T-helper 1 cell treated with Interleukin-12 subunit alpha and Interleukin-12 subunit beta and Interleukin-4 antibody, amounts not matched to agents 30 ng/mL and 1 ng/mL, for 36 hours (primary cell): ENCODE measurements around the gene HOXB1. TPM values are rescaled to one million over a fixed set of nuclear protein-coding genes. Genes with fewer than 3 reads are reported as not detected.

Experiments
- intact Hi-C: fragments of 100-400 bp; cut with micrococcal nuclease; formaldehyde crosslinking; loops from one replicate; pipeline ENCODE4 v1.15.1; 2024
- total RNA-seq: library from RNA; stranded (reverse); gene quantifications from 2 replicates; pipeline ENCODE4 v1.2.3, GENCODE V29; 2022

The HOXB1 gene
- total RNA-seq, 1 donor from 2014 or later: not detected

DNA sequence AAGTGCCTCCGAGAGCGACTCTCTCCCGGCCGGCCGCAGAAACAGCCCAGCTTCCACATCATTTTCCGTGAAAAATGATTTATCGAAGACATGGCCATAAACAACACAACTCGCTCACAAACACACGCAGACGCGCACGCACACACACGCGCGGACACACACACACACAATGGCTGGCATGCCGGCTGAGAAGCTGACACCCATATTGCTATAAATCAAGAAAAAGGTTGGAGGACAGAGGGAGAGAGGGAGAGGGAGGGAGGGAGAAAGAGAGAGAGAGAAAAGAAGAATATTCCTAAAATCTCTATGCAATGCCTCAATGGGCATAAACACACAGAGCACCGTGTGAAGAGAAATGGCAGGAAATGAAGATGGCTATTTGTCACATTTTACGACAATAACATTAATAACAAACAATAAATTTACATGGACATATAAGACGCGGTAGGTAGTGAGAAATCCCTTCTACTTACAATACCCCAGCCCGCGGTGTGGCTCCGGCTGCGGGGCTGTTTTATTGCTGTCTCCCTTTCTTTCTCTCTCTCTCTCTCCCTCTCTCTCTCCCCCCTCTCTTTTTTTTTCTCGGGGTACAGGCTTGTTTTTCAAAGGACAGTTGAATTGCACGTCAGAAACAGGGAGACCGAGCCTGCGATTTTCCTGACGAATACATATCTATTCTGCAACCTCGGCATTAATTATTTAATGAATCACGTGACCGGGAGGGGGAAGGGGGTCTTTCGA lies 37.9 kb upstream of the HOXB1 start:
- intact Hi-C loops: no loop called here

- intact Hi-C loops: no loop called here
Observed at GRCh38 chr17:48567646-48568354, 37.0 kb upstream of the HOXB1 start.

DNA sequence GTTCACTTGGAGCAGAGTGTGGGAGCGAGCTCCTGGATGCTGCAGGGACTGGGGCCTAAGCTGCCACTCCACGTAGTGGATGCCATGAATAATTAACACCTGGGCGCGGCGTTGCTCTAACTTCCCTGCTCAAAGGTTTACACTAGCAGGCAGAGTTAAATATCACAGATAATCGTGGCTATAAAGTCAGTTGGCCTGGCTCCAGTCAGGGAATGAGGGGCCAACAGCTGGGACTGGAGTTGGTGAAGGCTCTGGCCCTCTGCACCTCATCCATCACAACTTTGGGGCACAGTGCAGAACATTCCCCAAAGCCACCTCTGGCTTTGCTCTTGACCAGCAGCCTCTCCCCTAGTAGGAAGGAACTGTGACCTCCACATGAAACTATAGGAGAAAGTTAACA lies 36.4 kb upstream of the HOXB1 start:
- intact Hi-C loops: no loop called here

GRCh38 chr17:48566717-48567116 lies 35.9 kb upstream of the HOXB1 start:
- intact Hi-C loops: no loop called here

DNA sequence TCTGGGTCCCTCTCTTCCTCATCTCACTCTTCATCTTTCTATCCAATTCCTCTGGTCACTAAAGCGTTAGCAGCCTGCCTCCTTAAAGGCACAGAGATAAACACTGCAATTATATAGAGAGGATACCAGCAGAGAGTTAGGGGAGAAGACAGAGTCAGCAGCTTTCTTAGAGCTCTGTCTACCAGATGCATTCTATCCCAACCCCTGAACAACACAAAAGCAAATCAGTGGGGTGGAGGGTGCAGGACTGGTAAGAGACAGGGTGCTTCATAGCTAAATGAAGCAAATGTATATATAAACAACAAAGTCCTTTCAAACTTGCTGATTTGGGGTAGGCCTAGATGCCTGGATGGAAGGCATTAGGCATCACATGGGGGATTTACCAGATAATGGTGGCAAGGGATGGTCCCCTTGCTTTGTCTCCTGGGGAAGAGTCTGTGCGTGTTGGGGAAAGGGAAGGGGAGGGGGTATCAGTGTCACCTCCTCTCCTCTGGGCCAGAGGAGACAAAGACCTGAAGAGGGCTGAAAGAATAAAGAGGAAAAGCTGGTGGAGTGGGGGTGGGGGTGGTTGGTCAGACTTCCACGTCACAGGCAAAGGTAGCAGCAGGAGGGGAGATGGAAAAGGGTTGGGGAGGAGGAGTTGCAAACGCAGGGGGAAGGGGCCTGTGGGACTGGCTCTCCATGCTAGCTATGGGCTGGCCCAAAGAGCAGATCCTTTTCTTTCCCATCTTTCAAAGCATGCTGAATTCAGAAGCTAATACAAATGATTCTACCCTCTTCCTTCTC lies 35.3 kb upstream of the HOXB1 start:
- intact Hi-C loops: no loop called here

GRCh38 chr17:48565022-48565554 lies 34.3 kb upstream of the HOXB1 start:
- intact Hi-C loops: no loop called here

DNA sequence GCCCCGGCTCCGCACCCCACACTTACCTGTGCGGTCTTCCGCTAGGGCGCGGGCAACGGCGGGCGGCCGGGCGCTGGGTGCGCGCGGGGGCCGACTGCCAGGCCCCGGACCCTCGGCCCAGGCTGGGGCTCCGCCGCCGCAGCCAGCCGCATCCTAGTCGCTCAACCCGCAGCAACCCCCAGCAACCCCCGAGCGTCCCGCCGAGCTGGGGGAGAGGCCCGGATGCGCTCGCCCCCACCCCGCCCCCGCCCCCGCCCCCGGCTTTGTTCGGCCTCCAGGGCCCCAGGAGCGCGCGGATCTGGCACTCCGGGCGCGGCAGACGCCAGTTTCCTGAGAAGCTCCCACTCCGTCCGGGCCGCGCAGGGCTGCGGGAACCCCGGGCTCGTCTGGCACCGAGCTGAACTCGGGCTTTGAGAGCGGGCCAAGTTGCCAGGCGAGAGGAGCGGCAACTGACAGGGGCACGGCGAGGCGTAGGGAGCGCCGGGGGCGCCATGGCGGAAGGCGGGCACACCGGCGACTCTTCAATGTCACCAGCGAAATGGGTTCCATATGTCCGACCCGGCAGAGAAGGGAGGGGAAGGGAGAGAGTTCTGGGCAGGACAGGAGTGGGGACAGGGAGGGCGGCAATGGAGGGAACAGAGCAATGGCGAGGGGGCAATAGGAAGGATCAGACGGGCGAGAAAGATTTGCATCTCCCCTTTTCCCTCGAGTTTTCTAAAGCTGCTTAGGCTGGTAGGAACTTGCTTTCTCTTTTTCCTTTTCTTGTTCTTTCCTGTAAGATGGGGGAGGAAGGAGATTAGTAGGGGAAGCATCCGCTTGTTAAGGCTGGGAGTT lies 33.6 kb upstream of the HOXB1 start:
- intact Hi-C loops: no loop called here

DNA sequence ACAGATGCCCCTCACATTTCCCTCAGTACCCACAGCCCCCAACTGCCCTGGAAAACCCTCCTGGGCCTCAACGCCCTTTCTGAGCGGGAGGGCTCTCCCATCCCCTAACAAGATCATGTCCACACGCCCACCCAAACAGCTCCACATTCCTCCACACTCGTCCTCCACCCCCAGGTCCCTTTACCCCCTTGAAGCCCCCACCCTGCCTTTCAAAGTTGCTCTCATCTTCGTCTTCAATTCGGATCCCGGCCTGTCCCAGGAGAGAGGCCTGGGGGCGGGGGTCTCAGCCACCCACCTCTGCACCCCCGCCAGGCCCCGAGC lies 33.0 kb upstream of the HOXB1 start:
- intact Hi-C loops: no loop called here

GRCh38 chr17:48563385-48563838 lies 32.6 kb upstream of the HOXB1 start:
- intact Hi-C loops: no loop called here

DNA sequence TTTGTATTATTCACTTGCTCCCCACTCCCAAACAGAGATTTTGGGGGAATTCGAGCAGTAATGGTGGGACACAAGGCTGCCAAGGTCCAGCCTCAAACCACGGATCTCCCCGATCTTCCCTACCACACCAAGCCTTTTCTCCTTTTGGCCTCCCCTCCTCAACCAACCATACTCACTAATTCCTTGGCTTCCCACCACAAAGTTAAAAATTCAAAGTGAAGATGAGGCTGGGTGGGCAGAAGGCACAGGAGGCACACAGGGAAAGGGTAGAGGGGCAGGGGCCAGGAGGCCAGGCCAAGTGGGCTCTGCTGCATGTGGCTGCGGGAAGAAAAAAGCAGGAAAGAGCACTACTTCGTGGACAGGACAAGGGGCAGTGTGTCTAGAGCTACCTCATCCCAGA lies 32.1 kb upstream of the HOXB1 start:
- intact Hi-C loops: no loop called here

DNA sequence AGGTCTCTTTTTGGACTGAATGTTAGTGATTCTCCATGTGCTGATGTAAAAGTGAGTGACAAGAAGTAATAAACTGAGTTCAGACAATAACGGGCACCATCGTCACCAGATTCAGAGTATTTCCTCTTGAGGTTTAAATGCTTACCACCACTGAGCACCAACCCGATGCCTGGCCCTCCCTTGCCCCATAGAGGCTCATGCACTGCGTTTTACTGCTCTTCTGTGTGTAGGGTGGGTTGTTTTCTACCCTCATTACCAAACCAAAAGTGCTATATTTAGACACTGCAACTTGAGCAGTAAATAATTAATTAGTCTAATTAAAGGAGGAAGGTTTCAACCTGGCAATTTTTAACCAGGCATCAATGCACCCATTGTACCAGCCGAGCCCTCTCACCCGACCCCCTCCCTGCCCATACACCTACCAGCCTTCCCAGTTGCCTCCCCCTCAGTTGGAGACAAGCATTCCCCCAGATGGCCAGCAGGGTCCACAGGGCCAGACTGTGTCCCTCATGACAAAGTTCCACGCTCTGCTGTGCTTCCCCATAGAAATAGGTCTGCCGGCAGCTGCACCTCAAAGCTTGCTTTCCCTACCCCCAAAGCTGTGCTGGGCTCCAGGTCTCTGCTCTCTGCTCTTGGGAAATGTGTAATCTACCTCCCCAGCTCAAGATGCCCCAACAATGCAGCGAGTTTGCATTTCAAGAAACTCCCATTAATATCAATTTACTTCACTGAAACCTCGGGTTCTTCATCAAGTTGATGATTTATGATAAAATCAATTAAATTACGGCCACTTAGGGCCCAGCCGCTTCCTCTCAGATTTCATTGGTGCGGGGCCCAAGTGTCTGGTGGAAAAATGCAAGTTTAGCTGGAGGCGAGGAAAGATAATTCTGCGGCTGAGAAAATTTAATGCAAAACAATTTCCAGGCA lies 31.3 kb upstream of the HOXB1 start:
- intact Hi-C loops: no loop called here

- intact Hi-C loops: no loop called here
Observed at GRCh38 chr17:48559840-48560817, 29.3 kb upstream of the HOXB1 start.

- intact Hi-C loops: no loop called here
Observed at GRCh38 chr17:48559122-48559839, 28.5 kb upstream of the HOXB1 start.

DNA sequence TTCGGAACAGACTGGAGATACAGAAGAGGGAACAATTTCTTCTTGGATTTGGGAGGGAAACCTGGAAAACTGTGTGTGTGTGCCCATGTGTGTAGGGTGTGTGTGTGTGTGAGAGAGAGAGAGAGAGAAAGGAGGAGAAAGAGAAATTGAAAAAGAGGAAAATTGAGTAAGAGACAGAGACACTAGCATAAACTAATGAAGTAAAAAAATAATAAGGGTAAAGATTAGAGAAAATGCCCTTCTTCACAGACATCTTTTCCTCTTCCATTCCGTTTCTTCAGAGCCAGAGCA lies 28.0 kb upstream of the HOXB1 start:
- intact Hi-C loops: no loop called here

DNA sequence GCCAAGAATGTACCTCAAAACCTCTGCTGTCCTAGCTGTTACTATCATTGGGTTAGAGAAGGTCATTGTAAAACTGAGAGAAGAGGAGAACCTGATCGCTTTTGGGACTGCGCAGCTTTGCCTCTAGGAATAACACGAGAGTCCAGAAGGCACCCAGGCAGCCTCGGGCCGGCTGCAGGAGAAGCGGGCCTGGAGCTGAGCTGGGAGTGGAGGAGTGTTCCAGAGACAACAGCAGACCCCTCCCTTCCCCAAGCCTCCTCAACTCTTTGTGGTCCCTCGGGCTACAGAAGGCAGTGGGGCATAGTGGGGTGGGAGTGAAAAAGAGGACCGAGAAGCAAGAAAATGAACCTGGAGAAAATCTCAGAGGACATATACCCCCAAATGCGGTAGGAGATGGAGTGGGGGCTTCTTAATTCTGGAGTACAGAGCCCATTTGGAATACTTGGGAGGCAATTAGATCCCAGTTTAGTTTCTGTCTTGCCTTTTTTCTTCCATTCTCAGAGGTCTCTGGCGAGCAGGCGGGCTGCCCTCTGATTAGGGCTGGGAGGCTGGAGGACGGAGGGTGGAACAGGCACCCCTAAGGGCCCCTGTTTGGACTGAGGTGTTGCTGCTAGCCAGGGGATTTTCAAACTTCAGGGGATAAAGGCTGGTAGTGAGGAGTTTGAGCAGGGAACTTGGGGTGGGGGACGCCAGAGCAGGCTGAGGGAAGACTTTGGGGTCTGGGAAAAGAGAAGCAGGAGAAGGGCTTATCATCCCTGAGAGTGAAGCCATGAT lies 27.4 kb upstream of the HOXB1 start:
- intact Hi-C loops: no loop called here

DNA sequence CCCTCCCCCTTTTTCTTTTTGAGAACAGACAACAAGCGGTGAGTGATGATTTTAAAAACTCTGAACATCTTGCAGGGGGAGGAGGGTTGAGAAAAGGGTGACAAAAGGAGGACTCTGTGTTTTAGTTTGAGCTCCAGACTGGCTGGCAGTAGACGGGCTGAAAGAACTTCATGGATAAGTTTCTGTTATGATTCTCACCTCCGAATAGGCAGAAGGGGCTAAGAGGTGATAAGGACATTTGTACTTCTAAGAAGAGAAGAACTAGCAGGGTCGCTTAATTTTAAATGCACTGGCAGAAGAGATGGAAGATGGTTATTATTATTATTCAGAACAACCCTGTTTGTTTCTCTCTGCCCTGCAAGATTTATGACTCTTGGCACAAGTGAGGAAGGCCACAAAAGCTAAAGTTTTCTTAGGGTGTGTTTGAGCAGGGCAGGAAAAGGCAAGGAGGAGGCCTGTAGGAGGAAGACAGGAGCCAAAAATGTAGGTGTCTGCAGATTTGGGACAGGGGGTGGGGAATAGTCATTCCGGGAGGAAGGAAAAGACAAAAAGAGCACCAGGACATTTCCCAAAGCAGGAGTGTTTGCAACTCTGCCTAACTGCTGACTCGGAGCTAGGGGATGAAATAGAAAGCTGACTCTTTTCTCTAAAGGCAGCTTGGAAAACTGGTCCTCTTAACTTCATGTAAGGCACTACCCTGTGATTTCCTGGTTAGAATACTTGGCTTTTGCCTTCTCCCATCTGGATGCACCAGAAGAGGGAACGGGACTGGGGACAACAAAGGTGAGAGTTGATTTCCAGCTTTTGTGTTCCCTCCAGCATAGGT lies 26.0 kb upstream of the HOXB1 start:
- intact Hi-C loops: no loop called here

DNA sequence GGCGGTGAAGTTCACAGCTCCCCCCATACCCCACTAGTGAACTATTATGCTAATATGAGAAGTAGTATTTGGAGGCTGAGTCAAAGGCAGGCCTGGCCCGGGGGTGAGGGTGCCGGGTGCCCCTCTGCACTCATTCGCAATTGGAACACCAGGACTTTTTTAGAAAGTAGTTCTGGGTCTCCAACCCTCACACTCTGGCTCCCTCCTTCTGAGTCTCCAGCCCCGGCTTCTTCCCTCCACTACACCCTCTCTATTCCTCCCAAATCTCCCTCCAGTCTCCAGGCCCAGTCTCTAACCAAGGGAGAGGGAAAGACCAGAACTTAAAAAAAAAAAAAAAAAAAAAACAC lies 25.4 kb upstream of the HOXB1 start:
- intact Hi-C loops: no loop called here
